ENCODE measurements around the gene HIPK2. TPM values are rescaled to one million over a fixed set of nuclear protein-coding genes. Genes with fewer than 3 reads are reported as not detected.

Gene HIPK2
- total RNA-seq, 1 donor from 2014 or later: 23.0 TPM

GRCh38 chr7:139635526-139636302, 142.1 kb downstream of the HIPK2 start:
- intact Hi-C loops (cut with micrococcal nuclease): no loop called here
- Mint-ChIP-seq H3K4me1 (no peaks in the 10 kb centered on the region), H3K36me3 (ENCODE audit: low read depth) (peaks cover 20% of the 10 kb centered on the region), H3K4me3 (no peak overlapping the region), H3K27ac (no peak overlapping the region), H3K27me3 (no peaks in the 10 kb centered on the region), H3K9me3 (no peaks in the 10 kb centered on the region)
- no peak for ATAC-seq (ENCODE audit: low read depth)
- POLR2A ChIA-PET: no interaction called here
- no peak for TF ChIP-seq CTCF (IDR thresholded peaks at IDR 0.05)
- CTCF ChIA-PET: no interaction called here
- no peak for DNase-seq

- ATAC-seq (ENCODE audit: low read depth) (no peak), DNase-seq (no peak)
- Mint-ChIP-seq H3K36me3 (ENCODE audit: low read depth) (peaks cover 32% of the 10 kb centered on the region), H3K27me3 (no peaks in the 10 kb centered on the region), H3K4me1 (no peaks in the 10 kb centered on the region), H3K9me3 (no peaks in the 10 kb centered on the region), H3K4me3 (no peak overlapping the region), H3K27ac (no peak overlapping the region)
- no peak for TF ChIP-seq CTCF (IDR thresholded peaks at IDR 0.05)
- ChIA-PET CTCF (no interaction called here), POLR2A (no interaction called here)
- intact Hi-C loops (cut with micrococcal nuclease): no loop called here
These were observed 143.7 kb downstream of the HIPK2 start for GRCh38 chr7:139634087-139634486.

- Mint-ChIP-seq H3K4me1 (peaks cover 15% of the 10 kb centered on the region), H3K4me3 (no peak overlapping the region), H3K9me3 (no peaks in the 10 kb centered on the region), H3K27ac (no peak overlapping the region), H3K27me3 (no peaks in the 10 kb centered on the region), H3K36me3 (ENCODE audit: low read depth) (peaks cover 54% of the 10 kb centered on the region)
- no peak for TF ChIP-seq CTCF (IDR thresholded peaks at IDR 0.05)
- ATAC-seq (ENCODE audit: low read depth) (no peak), DNase-seq (no peak)
- intact Hi-C loops (cut with micrococcal nuclease): no loop called here
- CTCF ChIA-PET: interaction anchor here (0.9 to 2.5 kb wide), 2 partner anchors 13 to 14 kb away, joined by 3 to 9 read pairs; no protein-coding TSS in a partner anchor
- POLR2A ChIA-PET: no interaction called here
These were observed 146.2 kb downstream of the HIPK2 start for GRCh38 chr7:139631520-139632031.

- Mint-ChIP-seq H3K36me3 (ENCODE audit: low read depth) (peaks cover 61% of the 10 kb centered on the region), H3K27me3 (no peaks in the 10 kb centered on the region), H3K9me3 (no peaks in the 10 kb centered on the region), H3K4me1 (peaks cover 15% of the 10 kb centered on the region), H3K4me3 (no peak overlapping the region), H3K27ac (no peak overlapping the region)
- CTCF ChIA-PET: interaction anchor here (2.5 kb wide), 1 partner anchor 15 kb away, joined by 9 read pairs; no protein-coding TSS in a partner anchor
- DNase-seq (no peak), ATAC-seq (ENCODE audit: low read depth) (no peak)
- TF ChIP-seq CTCF (IDR thresholded peaks at IDR 0.05): no peak
- intact Hi-C loops (cut with micrococcal nuclease): no loop called here
- POLR2A ChIA-PET: no interaction called here
These were observed 146.9 kb downstream of the HIPK2 start for GRCh38 chr7:139630643-139631519.

Data from activated B cell treated with CpG ODN at 0.5 μM for 24 hours (primary cell).